PC-3 (cell line): ENCODE measurements around the gene GIPC3. TPM values are rescaled to one million over a fixed set of nuclear protein-coding genes. Genes with fewer than 3 reads are reported as not detected.

Source experiments
- ATAC-seq: fragments of 200-7000 bp; cut with Tn5 transposase; 2 replicates; pipeline ENCODE4 v1.9.1; 2020; ENCODE audit warnings: mild to moderate bottlenecking, moderate library complexity
- BruUV-seq: library from RNA; stranded (reverse); fragments of 400-500 nt; replicated peaks from 2 replicates; lab custom pipeline; 2021; lab: Mats Ljungman, UMichigan
- CTCF ChIA-PET: fragments of 300-600 bp; sonication (Branson Sonifier 250); formaldehyde crosslinking; loops from one replicate; lab custom pipeline; 2022; ENCODE audit warnings: antibody characterized with exemption; lab: Charles Lee
- POLR2A ChIA-PET: fragments of 300-600 bp; sonication (Branson Sonifier 250); formaldehyde crosslinking; loops from one replicate; lab custom pipeline; 2022; ENCODE audit warnings: antibody characterized with exemption; ENCODE audit not compliant: unreplicated experiment; lab: Charles Lee
- DNase-seq: peaks from one replicate; pipeline ENCODE4 v3.0.0-alpha.2; 2015
- H2AFZ ChIP-seq: fragments of 300-600 bp; sonication (generic); 2 replicates; pipeline ENCODE4 v1.6.0; 2016; ENCODE audit warnings: antibody characterized with exemption, low read length
- H3F3A ChIP-seq: fragments of 300-600 bp; sonication (generic); one replicate; pipeline ENCODE4 v1.6.0; 2017; ENCODE audit warnings: antibody characterized with exemption, low read length, control low read depth, mild to moderate bottlenecking; ENCODE audit not compliant: unreplicated experiment
- H3K27ac ChIP-seq: fragments of 300-600 bp; sonication (generic); 2 replicates; pipeline ENCODE4 v1.5.1; 2016; ENCODE audit warnings: mild to moderate bottlenecking, low read length
- H3K27me3 ChIP-seq: fragments of 300-600 bp; sonication (generic); 2 replicates; pipeline ENCODE4 v1.6.1; 2016; ENCODE audit warnings: low read length, mixed read lengths
- H3K36me3 ChIP-seq: fragments of 300-600 bp; sonication (generic); 2 replicates; pipeline ENCODE4 v1.6.1; 2016; ENCODE audit warnings: low read depth, mixed run types, low read length, mixed read lengths
- H3K4me1 ChIP-seq: fragments of 300-600 bp; sonication (generic); 2 replicates; pipeline ENCODE4 v1.5.1; 2016; ENCODE audit warnings: low read length; ENCODE audit not compliant: insufficient read depth
- H3K4me2 ChIP-seq: fragments of 300-600 bp; sonication (generic); 2 replicates; pipeline ENCODE4 v1.6.0; 2016; ENCODE audit warnings: low read length
- H3K4me3 ChIP-seq: fragments of 300-600 bp; sonication (generic); 2 replicates; pipeline ENCODE4 v1.5.1; 2016; ENCODE audit warnings: mild to moderate bottlenecking, low read length, mixed read lengths
- H3K79me2 ChIP-seq: fragments of 300-600 bp; sonication (generic); 2 replicates; pipeline ENCODE4 v1.6.1; 2017; ENCODE audit warnings: low read length, mixed read lengths
- H3K9ac ChIP-seq: fragments of 300-600 bp; sonication (generic); 2 replicates; pipeline ENCODE4 v1.6.0; 2016; ENCODE audit warnings: mild to moderate bottlenecking, low read length
- H3K9me2 ChIP-seq: fragments of 300-600 bp; sonication (generic); replicated peaks from 2 replicates; pipeline ENCODE4 v1.6.1; 2016; ENCODE audit warnings: mixed run types, low read length, mixed read lengths
- H3K9me3 ChIP-seq: fragments of 300-600 bp; sonication (generic); 2 replicates; pipeline ENCODE4 v1.6.1; 2016; ENCODE audit warnings: low read length, mixed read lengths
- H4K20me1 ChIP-seq: fragments of 300-600 bp; sonication (generic); 2 replicates; pipeline ENCODE4 v1.6.1; 2016; ENCODE audit warnings: low read length, mixed read lengths
- EZH2 ChIP-seq: fragments of 300-600 bp; sonication (generic); IDR thresholded peaks from one replicate; pipeline ENCODE4 v1.6.1; 2017; ENCODE audit warnings: antibody characterized with exemption, mild to moderate bottlenecking, low read length; ENCODE audit not compliant: unreplicated experiment
- EZH2phosphoT487 ChIP-seq: fragments of 300-600 bp; sonication (generic); IDR thresholded peaks from 2 replicates; pipeline ENCODE4 v1.6.1; 2018; ENCODE audit warnings: mild to moderate bottlenecking, antibody characterized with exemption, low read length, borderline replicate concordance
- intact Hi-C: fragments of 100-400 bp; cut with micrococcal nuclease; formaldehyde crosslinking; loops from 2 replicates; pipeline ENCODE4 v1.9.0; 2023
- total RNA-seq: library from RNA; depleted of rRNA; stranded (reverse); fragments of >200 nt; gene quantifications from 2 replicates; pipeline ENCODE4 v1.2.3, GENCODE V29; 2014
- TF ChIP-seq, protein P1 (sequence below): fragments of 300-600 bp; sonication (generic); conservative IDR thresholded peaks from 2 replicates; pipeline ENCODE4 v1.5.1; 2017; ENCODE audit warnings: antibody characterized with exemption, low read depth, mild to moderate bottlenecking, low read length

The GIPC3 gene
- total RNA-seq, 1 experiment from 2014 or later, result 0.18 TPM

DNA sequence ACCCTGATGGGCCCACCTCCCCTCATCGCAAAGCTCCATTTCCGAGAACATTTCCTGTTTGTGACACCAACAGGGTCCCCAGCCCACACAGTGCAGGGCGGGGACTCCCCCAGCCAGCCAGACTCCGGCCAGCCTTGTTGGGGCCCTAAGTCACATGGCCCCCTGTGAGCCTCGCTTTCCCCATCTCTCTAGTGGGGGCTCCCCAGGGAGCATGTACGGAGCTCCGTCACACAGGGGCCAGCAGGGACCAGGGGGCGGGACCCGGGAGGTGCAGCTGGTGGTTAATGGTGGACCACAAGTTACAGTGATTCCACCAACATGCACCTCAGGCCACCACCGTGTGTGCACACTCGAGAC, 19.7 kb downstream of the GIPC3 start:
- Histone ChIP-seq H3K27ac (no peak overlapping the region), H3F3A (no peaks in the 10 kb centered on the region), H3K4me2 (no peak overlapping the region), H4K20me1 (no peaks in the 10 kb centered on the region), H3K9me3 (no peaks in the 10 kb centered on the region), H3K79me2 (no peaks in the 10 kb centered on the region), H2AFZ (no peak overlapping the region), H3K9me2 (no peaks in the 10 kb centered on the region), H3K36me3 (no peaks in the 10 kb centered on the region), H3K9ac (no peak overlapping the region), H3K27me3 (no peaks in the 10 kb centered on the region), H3K4me3 (no peak overlapping the region), H3K4me1 (peaks cover 16% of the 10 kb centered on the region; the same call in 1 of the 2 replicates)
- CTCF ChIA-PET, result no interaction called here
- TSS peak; percentile 18 for BruUV-seq
- POLR2A ChIA-PET, result no interaction called here
- DNase-seq (no peak), ATAC-seq (no peak)
- intact Hi-C loops, result no loop called here
- no peak for TF ChIP-seq EZH2
- TF ChIP-seq, protein P1, sequence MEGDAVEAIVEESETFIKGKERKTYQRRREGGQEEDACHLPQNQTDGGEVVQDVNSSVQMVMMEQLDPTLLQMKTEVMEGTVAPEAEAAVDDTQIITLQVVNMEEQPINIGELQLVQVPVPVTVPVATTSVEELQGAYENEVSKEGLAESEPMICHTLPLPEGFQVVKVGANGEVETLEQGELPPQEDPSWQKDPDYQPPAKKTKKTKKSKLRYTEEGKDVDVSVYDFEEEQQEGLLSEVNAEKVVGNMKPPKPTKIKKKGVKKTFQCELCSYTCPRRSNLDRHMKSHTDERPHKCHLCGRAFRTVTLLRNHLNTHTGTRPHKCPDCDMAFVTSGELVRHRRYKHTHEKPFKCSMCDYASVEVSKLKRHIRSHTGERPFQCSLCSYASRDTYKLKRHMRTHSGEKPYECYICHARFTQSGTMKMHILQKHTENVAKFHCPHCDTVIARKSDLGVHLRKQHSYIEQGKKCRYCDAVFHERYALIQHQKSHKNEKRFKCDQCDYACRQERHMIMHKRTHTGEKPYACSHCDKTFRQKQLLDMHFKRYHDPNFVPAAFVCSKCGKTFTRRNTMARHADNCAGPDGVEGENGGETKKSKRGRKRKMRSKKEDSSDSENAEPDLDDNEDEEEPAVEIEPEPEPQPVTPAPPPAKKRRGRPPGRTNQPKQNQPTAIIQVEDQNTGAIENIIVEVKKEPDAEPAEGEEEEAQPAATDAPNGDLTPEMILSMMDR, result no peak
- TF ChIP-seq EZH2phosphoT487, result no peak

DNA sequence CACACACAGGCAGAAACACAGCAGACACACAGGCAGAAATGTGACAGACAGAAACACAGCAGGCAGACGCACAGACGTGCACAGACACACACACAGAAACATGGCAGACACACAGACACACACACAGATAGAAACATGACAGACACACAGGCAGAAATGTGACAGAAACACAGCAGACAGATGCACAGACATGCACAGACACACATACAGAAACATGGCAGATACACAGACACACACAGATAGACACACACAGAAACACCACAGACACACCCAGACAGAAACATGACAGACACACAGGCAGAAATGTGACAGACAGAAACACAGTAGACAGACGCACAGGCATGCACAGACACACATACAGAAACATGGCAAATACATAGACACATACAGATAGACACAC, 20.1 kb downstream of the GIPC3 start:
- no peak overlapping the region for H3K9ac ChIP-seq
- intact Hi-C loops, result no loop called here
- no peaks in the 10 kb centered on the region for H3K36me3 ChIP-seq
- ATAC-seq (no peak), DNase-seq (no peak)
- H3K4me1 ChIP-seq, result peaks cover 16% of the 10 kb centered on the region; the same call in 1 of the 2 replicates
- no peaks in the 10 kb centered on the region for H3K79me2 ChIP-seq
- no peaks in the 10 kb centered on the region for H4K20me1 ChIP-seq
- H3K4me3 ChIP-seq, result peak overlapping the region; percentile 66
- ChIA-PET POLR2A (no interaction called here), CTCF (no interaction called here)
- H3K9me3 ChIP-seq, result no peaks in the 10 kb centered on the region
- H3K27me3 ChIP-seq, result no peaks in the 10 kb centered on the region
- no peak overlapping the region for H2AFZ ChIP-seq
- BruUV-seq, result no TSS peak
- no peaks in the 10 kb centered on the region for H3K9me2 ChIP-seq
- no peak overlapping the region for H3K27ac ChIP-seq
- no peaks in the 10 kb centered on the region for H3F3A ChIP-seq
- TF ChIP-seq, protein P1, result no peak
- TF ChIP-seq EZH2 (no peak), EZH2phosphoT487 (no peak)
- peak overlapping the region; percentile 88 for H3K4me2 ChIP-seq

DNA sequence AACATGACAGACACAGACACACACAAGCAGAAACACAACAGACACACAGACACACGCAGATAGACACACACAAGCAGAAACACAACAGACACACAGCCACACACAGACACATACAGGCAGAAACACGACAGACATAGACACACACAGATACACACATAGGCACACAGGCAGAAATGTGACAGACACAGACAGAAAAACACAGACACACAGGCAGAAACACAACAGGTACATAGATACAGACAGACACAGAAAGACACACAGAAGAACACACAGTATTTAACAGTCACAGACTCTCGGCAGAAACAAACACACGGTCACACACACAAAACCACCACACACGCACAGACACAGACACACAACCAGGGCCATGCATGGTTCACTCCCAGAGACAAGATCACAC, 20.5 kb downstream of the GIPC3 start:
- Histone ChIP-seq H3K79me2 (no peaks in the 10 kb centered on the region), H3K9me3 (no peaks in the 10 kb centered on the region), H4K20me1 (no peaks in the 10 kb centered on the region), H3K9me2 (no peaks in the 10 kb centered on the region), H3K4me1 (peaks cover 16% of the 10 kb centered on the region; the same call in 1 of the 2 replicates), H3K4me2 (peak overlapping the region; percentile 88), H3K27me3 (no peaks in the 10 kb centered on the region), H3K9ac (peak overlapping the region; percentile 25; the same call in 1 of the 2 replicates), H3K36me3 (no peaks in the 10 kb centered on the region), H2AFZ (peak overlapping the region; percentile 69), H3K4me3 (peak overlapping the region; percentile 66), H3K27ac (no peak overlapping the region), H3F3A (no peaks in the 10 kb centered on the region)
- ATAC-seq, result no peak
- intact Hi-C loops, result no loop called here
- no TSS peak for BruUV-seq
- ChIA-PET CTCF (no interaction called here), POLR2A (no interaction called here)
- DNase-seq, result no peak
- TF ChIP-seq EZH2phosphoT487 (no peak), EZH2 (no peak)
- TF ChIP-seq, protein P1, result no peak
